GM18519 (cell line): ENCODE results near the gene CBX8.

Experiments
- ATAC-seq: cut with Tn5 transposase; IDR thresholded peaks from one replicate; pipeline ENCODE4 v1.9.1; 2021; ENCODE audit warnings: mild to moderate bottlenecking, moderate library complexity; ENCODE audit not compliant: unreplicated experiment, low FRiP score

CBX8 gene

GRCh38 chr17:79835953-79836509 lies 39.2 kb upstream of the CBX8 start:
- ATAC-seq: no peak

- no peak for ATAC-seq
Observed at GRCh38 chr17:79835470-79835899, 38.6 kb upstream of the CBX8 start.

- no peak for ATAC-seq
Observed at GRCh38 chr17:79834565-79835469, 37.9 kb upstream of the CBX8 start.

DNA sequence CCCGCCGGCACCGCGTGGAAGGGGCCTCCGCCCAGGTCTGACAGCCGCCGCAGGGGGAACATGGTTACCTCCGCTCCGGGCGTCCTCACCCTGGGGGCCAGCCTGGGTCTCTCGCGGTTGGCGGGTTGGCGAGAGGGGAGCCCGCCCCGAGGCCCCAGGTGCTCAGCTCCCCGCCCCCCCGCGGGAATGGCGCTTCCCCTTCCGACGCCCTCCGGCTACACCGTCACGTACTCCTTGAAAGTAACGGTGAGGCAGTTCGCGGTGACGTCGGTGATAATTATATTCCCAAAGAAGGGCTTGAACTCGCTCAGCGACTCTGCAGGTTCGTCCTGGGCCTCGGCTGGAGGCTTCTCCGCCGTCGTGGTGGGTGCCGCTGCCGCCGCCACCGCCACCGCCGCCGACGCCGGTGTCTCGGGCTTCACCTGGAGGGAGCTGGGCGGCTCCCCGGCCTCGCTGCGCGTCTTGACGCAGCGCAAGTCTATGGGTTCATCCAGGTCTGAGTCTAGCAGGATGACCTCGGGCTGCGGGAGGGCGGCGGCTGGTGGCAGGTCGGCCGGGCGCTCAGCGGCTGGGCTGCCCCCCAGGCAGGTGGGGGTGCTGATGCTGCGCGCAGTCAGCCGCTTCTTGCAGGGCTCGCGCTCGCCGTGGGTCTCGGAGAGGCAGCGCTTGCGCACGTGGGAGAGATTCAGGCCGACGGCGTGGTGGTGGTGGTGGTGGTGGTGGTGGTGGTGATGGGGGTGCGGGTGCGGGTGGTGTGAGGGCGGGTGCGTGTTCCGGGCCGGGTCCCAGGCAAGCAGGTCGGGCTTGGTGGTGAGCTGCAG lies 37.1 kb upstream of the CBX8 start:
- no peak for ATAC-seq

GRCh38 chr17:79833110-79833450 lies 36.2 kb upstream of the CBX8 start:
- ATAC-seq: no peak

- ATAC-seq: no peak
Observed at GRCh38 chr17:79832218-79833109, 35.6 kb upstream of the CBX8 start.

- ATAC-seq: no peak
Observed at GRCh38 chr17:79831265-79832217, 34.7 kb upstream of the CBX8 start.

DNA sequence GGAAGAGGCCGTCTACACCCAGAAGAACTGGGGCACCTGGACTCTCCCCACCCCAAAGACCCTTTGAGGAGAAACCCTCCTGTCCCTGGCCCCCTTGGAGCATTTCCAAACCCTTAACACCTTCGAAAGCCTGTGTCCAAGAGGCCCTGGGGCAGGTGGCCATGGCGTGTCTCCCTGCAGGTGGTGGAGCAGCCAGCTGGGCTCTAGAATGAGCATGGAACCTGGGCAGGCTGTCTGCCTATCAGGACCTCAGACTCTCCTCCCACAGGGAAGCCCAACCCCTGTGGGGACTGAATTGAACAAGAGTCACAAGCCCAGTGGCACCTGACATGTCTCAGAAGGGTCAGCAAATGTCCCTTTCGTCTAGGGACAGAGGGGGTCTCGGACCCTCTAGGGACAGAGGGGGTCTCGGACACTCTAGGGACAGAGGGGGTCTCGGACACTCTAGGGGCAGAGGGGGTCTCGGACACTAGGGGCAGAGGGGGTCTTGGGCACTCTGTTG lies 33.9 kb upstream of the CBX8 start:
- no peak for ATAC-seq

DNA sequence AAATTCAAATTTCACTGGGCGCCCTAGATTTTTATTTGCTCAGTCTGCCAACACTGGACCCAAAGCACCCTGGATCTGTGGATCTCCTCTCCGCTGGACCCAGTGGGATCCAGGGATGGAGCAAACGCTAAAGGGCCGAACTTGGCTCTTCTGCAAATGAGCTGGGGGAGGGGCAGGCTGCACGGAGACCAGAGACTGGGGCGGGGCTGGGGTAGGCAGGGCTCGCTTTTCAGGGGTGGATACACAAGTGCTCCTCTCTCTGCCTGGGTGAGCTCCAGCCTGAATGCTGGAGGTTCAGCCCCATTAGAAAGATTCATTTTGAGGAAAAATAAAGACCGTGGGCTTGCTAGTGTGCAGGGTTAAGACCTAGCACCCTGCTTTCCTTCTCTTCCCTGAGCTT lies 33.4 kb upstream of the CBX8 start:
- ATAC-seq: no peak

- no peak for ATAC-seq
Observed at GRCh38 chr17:79829457-79829856, 32.6 kb upstream of the CBX8 start.

- no peak for ATAC-seq
Observed at GRCh38 chr17:79829004-79829403, 32.1 kb upstream of the CBX8 start.

DNA sequence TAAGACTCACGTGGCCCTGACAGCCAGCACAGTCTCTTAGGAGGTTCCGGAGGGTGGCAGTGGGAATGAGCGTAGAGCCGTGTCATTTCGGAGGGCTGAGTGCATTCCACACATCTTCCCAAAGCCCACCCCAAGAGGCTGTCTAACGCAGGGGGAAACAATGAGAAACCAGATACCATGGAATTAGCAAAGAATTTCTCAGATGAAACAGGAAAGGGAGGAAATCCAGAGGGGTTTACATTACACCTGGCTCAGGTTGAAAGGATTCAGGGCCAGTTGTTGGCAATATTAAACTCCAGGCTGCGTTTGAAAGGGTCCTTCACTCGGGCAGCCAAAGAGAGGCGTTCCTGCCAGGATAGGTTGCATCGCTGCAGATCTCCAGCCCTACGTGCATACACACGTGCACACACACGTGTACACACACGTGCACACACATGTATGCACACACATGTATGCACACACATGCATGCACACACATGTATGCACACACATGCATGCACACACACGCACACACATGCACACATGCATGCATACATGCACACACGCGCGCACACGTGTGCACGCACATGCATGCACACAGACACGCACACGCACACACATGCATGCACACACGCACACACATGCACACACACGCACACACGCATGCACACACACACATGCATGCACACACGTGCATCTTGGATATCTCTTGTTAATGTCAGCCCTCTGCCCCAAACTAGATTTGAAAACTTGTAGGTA lies 30.1 kb upstream of the CBX8 start:
- ATAC-seq: no peak

GRCh38 chr17:79826204-79826680 lies 29.4 kb upstream of the CBX8 start:
- no peak for ATAC-seq

DNA sequence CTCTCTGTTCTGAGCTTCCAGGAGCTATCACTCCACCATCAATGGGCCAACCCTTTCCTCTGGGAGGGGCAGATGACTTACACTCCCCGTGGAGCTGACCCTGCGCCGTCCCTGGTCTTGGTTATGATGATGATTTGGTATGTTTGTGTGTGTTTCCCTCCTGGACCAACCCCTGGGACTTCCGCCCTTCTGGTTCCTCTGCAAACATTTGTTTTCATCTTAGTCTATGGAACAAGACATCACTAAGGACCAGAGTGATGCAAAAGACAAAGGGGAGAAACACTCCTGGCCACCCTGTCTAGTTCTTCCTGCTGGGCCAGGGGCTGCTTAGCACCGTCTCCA lies 28.7 kb upstream of the CBX8 start:
- no peak for ATAC-seq

DNA sequence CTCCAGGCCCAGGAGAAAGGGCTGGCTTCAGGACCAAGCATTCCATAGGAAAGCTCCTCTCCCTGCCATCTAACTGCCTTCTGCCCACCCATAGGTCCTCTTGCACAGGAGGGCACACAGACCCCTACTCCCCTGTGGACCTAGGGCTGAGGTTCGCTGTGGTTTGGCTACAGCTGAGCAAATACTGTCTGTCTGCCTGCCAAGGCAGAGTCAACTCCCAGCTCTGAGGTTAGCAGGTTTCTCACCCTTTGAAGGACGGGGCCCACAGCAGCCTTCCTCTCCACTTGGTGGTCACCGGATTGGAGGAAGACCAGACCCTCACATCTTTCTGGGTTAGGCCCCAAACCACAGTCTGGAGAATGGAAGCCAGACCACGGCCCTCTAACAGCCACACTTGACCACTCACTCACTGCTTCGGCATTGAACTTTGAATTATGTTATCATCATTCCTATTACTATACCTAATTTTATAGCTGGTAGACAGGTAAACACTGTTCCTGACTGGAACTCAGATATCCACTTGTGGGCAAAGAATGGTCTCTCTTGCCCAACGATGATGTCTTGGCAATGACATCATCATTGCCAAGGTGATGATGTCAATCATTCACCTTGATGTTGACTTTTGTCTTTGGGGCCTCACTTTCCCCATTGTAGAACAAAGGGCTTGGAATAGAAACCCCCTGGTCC lies 28.2 kb upstream of the CBX8 start:
- ATAC-seq: no peak

- no peak for ATAC-seq
Observed at GRCh38 chr17:79824234-79824633, 27.4 kb upstream of the CBX8 start.

DNA sequence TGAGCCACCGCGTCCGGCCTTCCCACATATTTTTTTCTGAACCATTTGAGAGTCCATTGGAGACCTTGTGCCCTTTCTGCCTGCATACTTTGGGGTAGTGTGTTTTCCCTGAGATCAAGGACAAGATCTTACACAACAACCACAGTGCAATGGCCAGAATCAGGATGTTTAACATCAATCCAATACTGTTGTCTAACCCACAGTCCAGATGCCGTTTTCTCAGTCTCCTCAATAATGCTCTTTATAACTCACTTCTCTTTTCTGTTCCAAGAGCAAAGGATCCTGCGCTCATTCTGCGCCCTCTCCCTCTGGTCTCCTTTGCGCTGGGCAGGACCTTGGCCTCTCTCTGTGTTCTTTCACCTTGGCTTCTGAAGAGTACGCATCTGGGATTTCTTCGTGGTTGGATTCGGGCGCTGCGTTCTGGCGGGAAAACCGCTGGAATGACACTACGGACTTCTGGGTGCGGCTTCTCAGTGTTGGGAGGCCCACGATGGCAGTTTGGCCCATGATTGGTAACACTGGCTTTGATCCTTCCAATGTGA lies 25.8 kb upstream of the CBX8 start:
- no peak for ATAC-seq
